Gastroesophageal sphincter (tissue), 4 donors: ENCODE data around the gene PSMD1. TPM values are rescaled to one million over a fixed set of nuclear protein-coding genes. Genes with fewer than 3 reads are reported as not detected.

Experiments used
- ATAC-seq: fragments of 150-250 bp; one replicate; pipeline ENCODE4 v1.9.1; 2016; ENCODE audit warnings: mild to moderate bottlenecking, moderate library complexity
- H3K27ac ChIP-seq, 4 donors: fragments of 200-600 bp; sonication (generic) in 3 of 4; 1 replicate in 3 of 4; 2 replicates in 1 of 4; pipeline ENCODE4 v1.5.1; 2016 to 2019
- H3K27me3 ChIP-seq: fragments of 200-600 bp; sonication (generic); one replicate; pipeline ENCODE4 v1.5.1; 2019
- H3K36me3 ChIP-seq, 2 donors: fragments of 200-600 bp; sonication (generic); one replicate each; pipeline ENCODE4 v1.5.1; 2019; ENCODE audit warnings: control low read depth in 1 of 2
- H3K4me1 ChIP-seq, 3 donors: fragments of 200-600 bp; sonication (generic); 1 replicate in 2 of 3; 2 replicates in 1 of 3; pipeline ENCODE4 v1.5.1; 2016 to 2019; ENCODE audit warnings: control low read depth in 2 of 3
- H3K4me3 ChIP-seq, 2 donors: fragments of 200-600 bp; sonication (generic); one replicate each; pipeline ENCODE4 v1.5.1; 2019; ENCODE audit warnings: mild to moderate bottlenecking in 1 of 2, moderate library complexity in 1 of 2
- H3K9me3 ChIP-seq, 3 donors: fragments of 200-600 bp; sonication (generic); one replicate each; pipeline ENCODE4 v1.5.1; 2017 to 2019; ENCODE audit warnings: control low read depth in 2 of 3
- CTCF ChIP-seq, 4 experiments: fragments of 200-600 bp in 2 of 4; fragments of 450-650 bp in 2 of 4; sonication (generic) in 1 of 4; IDR thresholded peaks; one replicate each; pipeline ENCODE4 v1.5.1; 2017 to 2019; ENCODE audit warnings: antibody characterized with exemption in 4 of 4, mild to moderate bottlenecking in 2 of 4, moderate library complexity in 2 of 4
- EP300 ChIP-seq: sonication (generic); formaldehyde crosslinking; IDR thresholded peaks from one replicate; pipeline ENCODE4 v1.6.1; 2017; ENCODE audit warnings: antibody characterized with exemption, mild to moderate bottlenecking
- POLR2A ChIP-seq, 2 donors: fragments of 450-650 bp; IDR thresholded peaks; one replicate each; pipeline ENCODE4 v1.6.1; 2017; ENCODE audit warnings: antibody characterized with exemption in 2 of 2, mild to moderate bottlenecking in 2 of 2, moderate library complexity in 1 of 2
- POLR2AphosphoS5 ChIP-seq: sonication (generic); formaldehyde crosslinking; IDR thresholded peaks from one replicate; pipeline ENCODE4 v1.6.1; 2017; ENCODE audit warnings: antibody characterized with exemption
- WGBS, 2 donors: methylation state at CpG; one replicate each; pipeline ENCODE4 v1.1.5; 2018; ENCODE audit warnings: low coverage in 1 of 2; 5-methylcytosine and 5-hydroxymethylcytosine counted together
- total RNA-seq, 4 donors: library from RNA; depleted of rRNA; stranded (reverse); fragments of >200 nt; gene quantifications; one replicate each; pipeline ENCODE4 v1.1.0, GENCODE V29; 2016

Gene PSMD1
- total RNA-seq, 4 donors from 2014 or later: 58.8 to 93.4 (median 65.9) TPM

- Histone ChIP-seq H3K27me3 (peaks cover 67% of the 10 kb centered on the region), H3K4me1 (peaks cover 0 to 13% (median 0%) of the 10 kb centered on the region in 3 donors), H3K4me3 (no peak overlapping the region), H3K27ac (no peak overlapping the region), H3K36me3 (no peaks in the 10 kb centered on the region), H3K9me3 (no peaks in the 10 kb centered on the region)
- 35 to 41% methylated on average over 4 of the region's 4 CpGs for WGBS, 2 donors
- ATAC-seq: no peak
- TF ChIP-seq POLR2AphosphoS5: no peak
- TF ChIP-seq EP300: no peak
- TF ChIP-seq CTCF (IDR thresholded peaks at IDR 0.05): no peak
- no peak for TF ChIP-seq POLR2A (IDR thresholded peaks at IDR 0.05)
Observed at GRCh38 chr2:231034291-231034882, 22.3 kb upstream of the PSMD1 start.

- no peak overlapping the region for H3K4me3 ChIP-seq
- H3K27ac ChIP-seq: no peak overlapping the region
- peaks cover 0 to 13% (median 0%) of the 10 kb centered on the region in 3 donors for H3K4me1 ChIP-seq
- H3K27me3 ChIP-seq: peaks cover 82% of the 10 kb centered on the region
- WGBS, 2 donors: 48 to 63% methylated on average over 2 to 3 of the region's 4 CpGs
- H3K9me3 ChIP-seq: no peaks in the 10 kb centered on the region
- TF ChIP-seq CTCF (IDR thresholded peaks at IDR 0.05) (no peak), EP300 (no peak), POLR2A (IDR thresholded peaks at IDR 0.05) (no peak), POLR2AphosphoS5 (no peak)
- H3K36me3 ChIP-seq: no peaks in the 10 kb centered on the region
- ATAC-seq: no peak
Observed at GRCh38 chr2:231036131-231036530, 20.5 kb upstream of the PSMD1 start.

GRCh38 chr2:231036578-231037106 lies 20.0 kb upstream of the PSMD1 start:
- H3K4me1 ChIP-seq: peaks cover 0 to 13% (median 0%) of the 10 kb centered on the region in 3 donors
- no peaks in the 10 kb centered on the region for H3K36me3 ChIP-seq
- H3K9me3 ChIP-seq: no peaks in the 10 kb centered on the region
- TF ChIP-seq CTCF (IDR thresholded peaks at IDR 0.05) (no peak), POLR2AphosphoS5 (no peak), EP300 (no peak), POLR2A (IDR thresholded peaks at IDR 0.05) (no peak)
- WGBS, 2 donors: 51 to 68% methylated on average over 6 to 12 of the region's 12 CpGs
- H3K27ac ChIP-seq: no peak overlapping the region
- peaks cover 88% of the 10 kb centered on the region for H3K27me3 ChIP-seq
- ATAC-seq: no peak
- H3K4me3 ChIP-seq: no peak overlapping the region

- H3K27me3 ChIP-seq: peaks cover 87% of the 10 kb centered on the region
- H3K36me3 ChIP-seq: no peaks in the 10 kb centered on the region
- no peaks in the 10 kb centered on the region for H3K9me3 ChIP-seq
- H3K4me3 ChIP-seq: peak within 1 kb of the TSS in 1 of 2 donors; percentile 42
- no peak for ATAC-seq
- 8% methylated on average over 4 of the region's 61 CpGs; no CpG with 5 or more reads in 1 of the 2 donors for WGBS, 2 donors
- peaks cover 0 to 13% (median 0%) of the 10 kb centered on the region in 3 donors for H3K4me1 ChIP-seq
- H3K27ac ChIP-seq: no peak within 1 kb of the TSS
- TF ChIP-seq POLR2AphosphoS5 (no peak), EP300 (no peak), POLR2A (IDR thresholded peaks at IDR 0.05) (no peak), CTCF (IDR thresholded peaks at IDR 0.05) (no peak)
Observed at GRCh38 chr2:231037202-231037730, 19.4 kb upstream of the PSMD1 start, which contains the start of gene C2orf72. Gene C2orf72, plus strand, starts transcription at chr2:231037523. Its CDS starts 43 bp downstream, at chr2:231037566.
